Small intestine (tissue), 16 donors: ENCODE results near the gene BZW2. TPM values are rescaled to one million over a fixed set of nuclear protein-coding genes. Genes with fewer than 3 reads are reported as not detected.
A peak's percentile ranks its signal among the peaks of the same experiment; 100 is the strongest.

ENCODE experiments used
- DNase-seq, 2 donors: peaks; one replicate each; pipeline versions ENCODE4 v3.0.0 to v3.0.0-alpha.2; 2013
- FAIRE-seq: peaks from 2 replicates; lab custom pipeline; 2012; peaks lifted over from hg19 to GRCh38; lab: Jason Lieb, UNC
- H3K27ac ChIP-seq, 3 donors: one replicate each; pipeline ENCODE4 v1.5.1; 2013; ENCODE audit warnings: low read length in 2 of 3, mild to moderate bottlenecking in 2 of 3, control low read depth in 1 of 3, inconsistent platforms in 1 of 3, low read depth in 1 of 3, moderate library complexity in 1 of 3
- H3K27me3 ChIP-seq, 3 donors: one replicate each; pipeline ENCODE4 v1.6.1; 2013; ENCODE audit warnings: low read length in 3 of 3, inconsistent platforms in 1 of 3; ENCODE audit not compliant: control insufficient read depth in 3 of 3, insufficient read depth in 3 of 3
- H3K36me3 ChIP-seq, 3 donors: one replicate each; pipeline ENCODE4 v1.6.1; 2013; ENCODE audit warnings: low read length in 3 of 3, inconsistent platforms in 1 of 3, low read depth in 1 of 3, mild to moderate bottlenecking in 1 of 3, moderate library complexity in 1 of 3; ENCODE audit not compliant: control insufficient read depth in 3 of 3, insufficient read depth in 2 of 3
- H3K4me1 ChIP-seq, 3 donors: one replicate each; pipeline ENCODE4 v1.6.1; 2013; ENCODE audit warnings: low read length in 2 of 3, inconsistent platforms in 1 of 3, low read depth in 1 of 3, mild to moderate bottlenecking in 1 of 3, moderate library complexity in 1 of 3; ENCODE audit not compliant: control insufficient read depth in 3 of 3, insufficient read depth in 2 of 3
- H3K4me3 ChIP-seq, 3 donors: one replicate each; pipeline ENCODE4 v1.5.1; 2013; ENCODE audit warnings: low read length in 3 of 3, control low read depth in 1 of 3, inconsistent platforms in 1 of 3, low read depth in 1 of 3, mild to moderate bottlenecking in 1 of 3, moderate library complexity in 1 of 3
- H3K9me3 ChIP-seq, 2 donors: one replicate each; pipeline ENCODE4 v1.6.1; 2013; ENCODE audit warnings: low read depth in 1 of 2, low read length in 1 of 2; ENCODE audit not compliant: control insufficient read depth in 2 of 2, insufficient read depth in 1 of 2
- WGBS, 3 donors: extraction: QIAGEN DNeasy Blood & Tissue Kit; methylation state at CpG; one replicate each; pipeline ENCODE4 v1.1.7; 2013; 5-methylcytosine and 5-hydroxymethylcytosine counted together
- long read RNA-seq, 10 donors: transcript quantifications; one replicate each; lab custom pipeline, GENCODE V29; 2026
- polyA plus RNA-seq, 4 donors: library from polyadenylated mRNA; stranded (reverse) in 3 of 4; unstranded in 1 of 4; fragments of 200-250 nt in 3 of 4; fragments of 120-200 nt in 1 of 4; gene quantifications; one replicate each; pipeline versions ENCODE4 v1.2.1 to v1.2.3, GENCODE V29; 2013
- donor health status: healthy with polysubstance abuse.
- donor health status: control.
- donor health status: control.
- donor health status: Bipolar disorder and iron deficiency.
- donor health status: healthy.

The BZW2 gene
- polyA plus RNA-seq: 10 to 100 TPM; 21.9 to 68.1 (median 45.6) TPM
- long read RNA-seq, donor 1, transcript BZW2-207 (12 exons, 1,862 nt): minor isoform, 10 of 50 reads
- long read RNA-seq, donor 1, transcript BZW2-201 (12 exons, 1,860 nt): major isoform, 29 of 50 reads
- long read RNA-seq, donor 1, partial matches to known transcripts: 5 of 50 reads
- long read RNA-seq, donor 1, other reads (novel, unspliced or antisense): 0 of 50 reads
- long read RNA-seq, donor 2, transcript BZW2-201 (12 exons, 1,860 nt): major isoform, 12 of 15 reads
- long read RNA-seq, donor 2, partial matches to known transcripts: 0 of 15 reads
- long read RNA-seq, donor 2, other reads (novel, unspliced or antisense): 0 of 15 reads
- long read RNA-seq, donor 3, partial matches to known transcripts: 10 of 15 reads
- long read RNA-seq, donor 3, other reads (novel, unspliced or antisense): 0 of 15 reads
- long read RNA-seq, donor 4, partial matches to known transcripts: 0 of 1 reads
- long read RNA-seq, donor 4, other reads (novel, unspliced or antisense): 0 of 1 reads
- long read RNA-seq, donor 5, partial matches to known transcripts: 0 of 2 reads
- long read RNA-seq, donor 5, other reads (novel, unspliced or antisense): 0 of 2 reads
- long read RNA-seq, donor 6, transcript BZW2-201 (12 exons, 1,860 nt): major isoform, 10 of 12 reads
- long read RNA-seq, donor 6, partial matches to known transcripts: 0 of 12 reads
- long read RNA-seq, donor 6, other reads (novel, unspliced or antisense): 0 of 12 reads
- long read RNA-seq, donor 7, transcript BZW2-207 (12 exons, 1,862 nt): minor isoform, 17 of 161 reads
- long read RNA-seq, donor 7, transcript BZW2-201 (12 exons, 1,860 nt): major isoform, 61 of 161 reads
- long read RNA-seq, donor 7, partial matches to known transcripts: 59 of 161 reads
- long read RNA-seq, donor 7, other reads (novel, unspliced or antisense): 23 of 161 reads
- long read RNA-seq, donor 8, partial matches to known transcripts: 0 of 4 reads
- long read RNA-seq, donor 8, other reads (novel, unspliced or antisense): 0 of 4 reads
- long read RNA-seq, donor 9, partial matches to known transcripts: 0 of 3 reads
- long read RNA-seq, donor 9, other reads (novel, unspliced or antisense): 0 of 3 reads
- long read RNA-seq, donor 10, transcript BZW2-201 (12 exons, 1,860 nt): major isoform, 19 of 26 reads
- long read RNA-seq, donor 10, transcript BZW2-207 (12 exons, 1,862 nt): minor isoform, 6 of 26 reads
- long read RNA-seq, donor 10, partial matches to known transcripts: 0 of 26 reads
- long read RNA-seq, donor 10, other reads (novel, unspliced or antisense): 0 of 26 reads

- Histone ChIP-seq H3K4me3 (peak within 1 kb of the TSS; percentile 87 to 99 (median 95)), H3K27me3 (no peaks in the 10 kb centered on the region), H3K9me3 (no peaks in the 10 kb centered on the region), H3K4me1 (peaks cover 5 to 19% (median 13%) of the 10 kb centered on the region in 3 donors), H3K36me3 (peaks cover 0 to 2% (median 0%) of the 10 kb centered on the region in 3 donors), H3K27ac (peak within 1 kb of the TSS; percentile 74 to 94 (median 92))
- DNase-seq (peak; percentile 97), FAIRE-seq (no peak)
- WGBS, 3 donors: 0% methylated on average over 63 to 73 of the region's 73 CpGs
Observed at GRCh38 chr7:16645593-16646471, at the start of gene BZW2, which contains the start of gene ANKMY2. Gene BZW2, plus strand, starts transcription at chr7:16646181. Its CDS starts 19,263 bp downstream, at chr7:16665444. Gene ANKMY2, minus strand, starts transcription at chr7:16645754. Its CDS starts 181 bp downstream, at chr7:16645573.

- FAIRE-seq: no peak
- H3K36me3 ChIP-seq: peaks cover 0 to 19% (median 6%) of the 10 kb centered on the region in 3 donors
- 66 to 86% (median 85%) methylated on average over 4 of the region's 4 CpGs for WGBS, 3 donors
Observed at GRCh38 chr7:16598015-16598414, 48.0 kb upstream of the BZW2 start.

GRCh38 chr7:16599860-16600259 is 46.1 kb upstream of the BZW2 start:
- H3K4me1 ChIP-seq: no peaks in the 10 kb centered on the region
- H3K9me3 ChIP-seq: no peaks in the 10 kb centered on the region
- FAIRE-seq (no peak), DNase-seq (peak; percentile 26 to 30)
- H3K27me3 ChIP-seq: no peaks in the 10 kb centered on the region
- peaks cover 0 to 23% (median 11%) of the 10 kb centered on the region in 3 donors for H3K36me3 ChIP-seq
- 46 to 59% (median 52%) methylated on average over 7 of the region's 7 CpGs for WGBS, 3 donors
- H3K4me3 ChIP-seq: no peak overlapping the region
- peak overlapping the region in 1 of 3 donors; percentile 54 for H3K27ac ChIP-seq

More at GRCh38 chr7:16598015-16598414, 48.0 kb upstream of the BZW2 start:
- Histone ChIP-seq H3K27ac (no peak overlapping the region), H3K4me1 (no peaks in the 10 kb centered on the region), H3K9me3 (no peaks in the 10 kb centered on the region), H3K27me3 (no peaks in the 10 kb centered on the region), H3K4me3 (no peak overlapping the region)
- no peak for DNase-seq

DNA sequence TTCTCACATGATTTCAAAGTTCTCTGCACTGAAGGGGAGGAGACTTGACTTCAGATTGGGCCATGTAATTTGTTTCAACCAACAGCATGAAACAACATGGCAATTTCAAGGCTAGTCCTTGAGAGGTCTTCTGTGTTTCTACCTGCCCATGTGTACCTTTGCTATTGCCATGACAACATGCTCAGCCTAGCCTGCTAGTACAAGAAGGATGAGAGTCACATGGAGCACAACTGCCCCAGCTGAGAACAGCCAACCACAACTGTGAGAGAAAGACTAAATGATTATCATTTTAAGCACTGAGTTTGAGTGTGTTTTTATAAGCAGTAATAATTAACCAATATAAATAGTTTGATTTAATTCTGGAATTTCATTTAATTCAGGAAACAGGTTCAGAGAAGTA is 42.3 kb upstream of the BZW2 start:
- FAIRE-seq (no peak), DNase-seq (no peak)
- no peak overlapping the region for H3K4me3 ChIP-seq
- no peaks in the 10 kb centered on the region for H3K27me3 ChIP-seq
- H3K36me3 ChIP-seq: peaks cover 2 to 35% (median 14%) of the 10 kb centered on the region in 3 donors
- H3K4me1 ChIP-seq: peaks cover 0 to 4% (median 0%) of the 10 kb centered on the region in 3 donors
- no peak overlapping the region for H3K27ac ChIP-seq
- no peaks in the 10 kb centered on the region for H3K9me3 ChIP-seq

GRCh38 chr7:16604054-16604453 is 41.9 kb upstream of the BZW2 start:
- WGBS, 3 donors: 92 to 97% (median 94%) methylated on average over 3 of the region's 3 CpGs
- no peaks in the 10 kb centered on the region for H3K9me3 ChIP-seq
- H3K36me3 ChIP-seq: peaks cover 2 to 33% (median 14%) of the 10 kb centered on the region in 3 donors
- FAIRE-seq: no peak
- DNase-seq: no peak
- no peaks in the 10 kb centered on the region for H3K27me3 ChIP-seq
- H3K4me1 ChIP-seq: peaks cover 0 to 4% (median 0%) of the 10 kb centered on the region in 3 donors
- no peak overlapping the region for H3K27ac ChIP-seq
- H3K4me3 ChIP-seq: no peak overlapping the region

GRCh38 chr7:16606704-16607103 is 39.3 kb upstream of the BZW2 start:
- DNase-seq: no peak

GRCh38 chr7:16609842-16610450 is 36.0 kb upstream of the BZW2 start:
- 13 to 63% (median 35%) methylated on average over 4 of the region's 4 CpGs for WGBS, 3 donors

More at GRCh38 chr7:16606704-16607103, 39.3 kb upstream of the BZW2 start:
- H3K27me3 ChIP-seq: no peaks in the 10 kb centered on the region
- H3K4me3 ChIP-seq: no peak overlapping the region
- no peak overlapping the region for H3K27ac ChIP-seq
- H3K9me3 ChIP-seq: no peaks in the 10 kb centered on the region
- no peak for FAIRE-seq
- peaks cover 0 to 18% (median 0%) of the 10 kb centered on the region in 3 donors for H3K4me1 ChIP-seq
- H3K36me3 ChIP-seq: peaks cover 2 to 27% (median 8%) of the 10 kb centered on the region in 3 donors
- WGBS, 3 donors: 74 to 82% (median 80%) methylated on average over 3 of the region's 3 CpGs

More at GRCh38 chr7:16609842-16610450, 36.0 kb upstream of the BZW2 start:
- peak; percentile 26 for FAIRE-seq
- Histone ChIP-seq H3K4me1 (peaks cover 0 to 22% (median 0%) of the 10 kb centered on the region in 3 donors), H3K27me3 (no peaks in the 10 kb centered on the region), H3K4me3 (peak overlapping the region in 1 of 3 donors; percentile 11), H3K27ac (peak overlapping the region; percentile 32 to 75 (median 71)), H3K9me3 (no peaks in the 10 kb centered on the region), H3K36me3 (peaks cover 2 to 23% (median 7%) of the 10 kb centered on the region in 3 donors)
- DNase-seq: peak; percentile 82 to 89
